Measurements from ENCODE around the gene CPSF4.
"Not testable (repeated sequence)": the region's sequence is repeated elsewhere in the genome, so short reads cannot be mapped to it uniquely, and the experiment has no call there.

Gene CPSF4

DNA sequence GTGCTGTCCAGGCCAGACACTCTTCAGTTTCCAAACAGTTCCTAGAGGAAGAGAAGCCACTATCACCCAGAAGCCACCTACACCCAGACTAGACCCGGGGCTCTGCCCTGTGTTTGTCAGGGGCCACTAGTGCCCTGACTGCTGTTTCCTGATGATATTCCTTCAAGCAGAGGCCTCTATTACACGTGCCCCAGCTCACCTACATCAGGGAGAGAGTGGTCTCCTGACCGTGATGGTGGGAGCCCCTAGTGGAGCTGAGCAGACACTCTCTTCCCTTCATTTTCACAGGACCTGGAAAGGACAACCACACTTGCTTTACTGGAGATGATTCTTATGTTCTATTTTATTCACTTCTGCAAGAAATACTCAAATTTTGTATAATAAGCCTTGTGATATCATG, 52.1 kb downstream of the CPSF4 start:
- DNase-seq (ENCODE audit: low read depth, low spot score) = no peak

DNA sequence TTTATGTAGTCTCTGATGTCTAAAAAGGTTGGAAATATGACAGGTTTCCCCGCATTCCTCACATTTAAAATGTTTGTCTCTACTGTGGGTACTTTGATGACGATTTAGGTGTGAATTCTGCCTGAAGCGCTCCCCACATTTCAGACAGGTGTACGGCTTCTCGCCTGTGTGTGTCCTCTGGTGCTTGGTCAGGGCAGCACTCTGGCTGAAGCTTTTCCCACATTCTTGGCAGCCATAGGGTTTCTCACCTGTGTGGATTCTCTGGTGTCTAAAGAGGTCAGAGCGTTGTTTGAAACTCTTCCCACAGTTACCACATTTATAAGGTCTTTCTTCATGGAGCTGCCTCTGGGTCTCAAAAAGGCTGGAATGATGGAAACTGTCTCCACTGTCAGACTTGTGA, 55.1 kb downstream of the CPSF4 start:
- DNase-seq (ENCODE audit: low read depth, low spot score) = no peak

DNA sequence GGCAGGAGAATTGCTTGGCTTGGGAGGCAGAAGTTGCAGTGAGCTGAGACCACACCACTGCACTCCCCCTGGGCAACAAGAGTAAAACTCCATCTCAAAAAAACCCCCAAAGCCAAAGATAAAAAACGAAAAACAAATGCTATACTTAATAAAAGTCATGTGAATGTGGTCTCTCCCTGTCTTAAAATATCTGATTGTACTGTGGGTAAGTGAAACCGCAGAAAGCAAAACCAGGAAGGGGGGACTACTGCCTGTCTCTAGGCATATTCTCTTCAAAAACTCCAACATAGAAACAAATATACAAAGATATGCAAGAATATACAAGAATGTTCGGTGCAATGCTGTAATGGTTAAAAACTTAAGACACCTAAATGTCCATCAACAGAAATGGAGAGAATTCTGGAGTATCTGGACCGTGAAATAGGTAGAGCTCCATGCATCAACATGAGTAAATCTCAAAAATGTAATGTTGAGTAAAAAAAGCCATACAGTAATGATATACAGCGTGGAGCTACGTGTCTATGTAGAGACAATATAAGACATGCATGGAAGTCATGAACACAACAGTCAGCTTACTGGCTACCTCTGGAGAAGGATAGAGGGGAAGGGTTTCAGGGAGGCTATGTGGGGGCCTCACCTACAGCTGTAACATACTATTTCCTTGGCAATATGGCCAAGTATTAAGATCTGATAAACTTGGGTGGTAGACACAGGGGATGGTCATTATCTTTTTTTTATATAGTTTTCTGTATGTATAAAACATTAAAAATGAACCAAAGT, 59.2 kb downstream of the CPSF4 start:
- no peak for DNase-seq (ENCODE audit: low read depth, low spot score)

GRCh38 chr7:99498546-99498944, 59.8 kb downstream of the CPSF4 start:
- DNase-seq (ENCODE audit: low read depth, low spot score) = no peak

DNA sequence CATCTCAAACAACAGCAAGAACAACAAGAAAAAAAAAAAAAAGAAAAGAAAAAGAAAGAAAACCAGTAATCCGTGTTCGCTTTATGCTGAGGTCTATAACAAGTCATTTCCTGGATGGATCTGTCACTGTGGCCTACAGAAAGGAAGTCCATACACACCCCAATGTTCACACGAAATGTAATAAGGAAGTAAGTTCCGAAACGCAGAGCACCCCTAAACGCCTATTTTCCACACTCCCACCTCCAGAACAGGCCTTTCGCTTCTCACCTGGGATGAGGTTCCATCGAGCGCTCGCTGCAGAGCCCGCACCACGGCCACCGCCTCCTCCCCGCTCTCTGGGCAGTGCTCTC, 60.6 kb downstream of the CPSF4 start:
- DNase-seq (ENCODE audit: low read depth, low spot score) = no peak

DNA sequence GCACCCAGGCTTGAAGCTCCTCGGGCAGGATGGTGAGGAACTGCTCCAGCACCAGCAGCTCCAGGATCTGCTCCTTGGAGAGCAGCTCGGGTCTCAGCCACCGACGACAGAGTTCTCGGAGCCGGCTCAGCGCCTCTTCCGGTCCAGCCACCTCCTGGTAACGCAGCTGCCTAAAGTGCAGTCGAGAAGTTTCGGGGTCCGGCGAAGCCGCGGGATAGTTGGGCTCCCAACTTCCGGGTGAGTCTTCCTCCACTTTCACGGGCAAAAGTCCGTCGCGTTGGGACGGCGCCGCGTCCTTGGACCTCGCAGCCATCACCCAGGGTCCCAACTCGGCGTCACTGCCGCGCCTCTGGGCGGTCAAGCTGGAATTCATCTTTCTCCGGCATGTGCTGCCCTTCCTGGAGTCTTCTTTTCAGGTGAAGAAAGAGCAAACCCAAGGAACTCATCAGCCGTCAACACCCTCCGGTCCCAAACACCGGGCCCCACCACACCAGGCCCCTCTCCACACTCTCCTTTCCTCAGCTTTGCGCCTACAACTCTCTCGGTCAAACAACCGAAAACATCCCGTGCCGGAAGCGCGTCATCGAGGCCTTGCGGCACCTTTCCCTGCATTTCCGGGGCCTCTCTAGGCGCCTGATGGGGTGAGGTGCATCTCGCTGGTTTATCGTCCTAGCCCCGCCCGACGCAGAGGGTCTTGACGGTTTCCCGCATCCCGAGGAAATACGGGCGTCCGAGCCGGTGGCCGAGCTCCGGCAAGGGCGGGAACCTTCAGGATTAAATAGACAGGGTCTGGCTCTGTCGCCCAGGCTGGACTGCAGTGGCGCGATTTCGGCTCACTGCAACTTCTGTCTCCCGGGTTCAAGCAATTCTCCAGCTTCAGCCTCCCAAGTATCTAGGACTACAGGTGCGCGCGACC, 61.2 kb downstream of the CPSF4 start, which contains the start of gene ZNF394:
Gene ZNF394 (minus strand): TSS at position 561 of the 916 bp plus-strand sequence. CDS start 188 bp downstream, at position 373.
- peak; percentile 78 for DNase-seq (ENCODE audit: low read depth, low spot score)

DNA sequence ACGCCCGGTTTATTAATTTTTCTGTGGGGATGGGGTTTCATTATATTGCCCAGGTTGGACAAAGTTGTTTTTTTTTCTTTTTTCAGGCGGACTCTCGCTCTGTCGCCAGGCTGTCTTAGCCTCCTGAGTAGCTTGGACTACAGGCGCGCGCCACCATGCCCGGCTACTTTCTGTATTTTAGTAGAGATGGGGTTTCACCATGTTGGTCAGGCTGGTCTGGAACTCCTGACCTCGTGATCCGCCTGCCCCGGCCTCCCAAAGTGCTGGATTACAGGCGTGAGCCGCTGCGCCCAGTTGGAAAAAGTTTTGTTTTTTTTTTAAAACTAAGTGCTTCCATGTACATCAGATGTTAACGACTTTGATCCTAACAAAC, 61.9 kb downstream of the CPSF4 start:
- DNase-seq (ENCODE audit: low read depth, low spot score) = no peak

- not testable (repeated sequence) for DNase-seq (ENCODE audit: low read depth, low spot score)
These were observed 62.5 kb downstream of the CPSF4 start for GRCh38 chr7:99501236-99501635.

- DNase-seq (ENCODE audit: low read depth, low spot score) = no peak
These were observed 65.5 kb downstream of the CPSF4 start for GRCh38 chr7:99504281-99504602.

DNA sequence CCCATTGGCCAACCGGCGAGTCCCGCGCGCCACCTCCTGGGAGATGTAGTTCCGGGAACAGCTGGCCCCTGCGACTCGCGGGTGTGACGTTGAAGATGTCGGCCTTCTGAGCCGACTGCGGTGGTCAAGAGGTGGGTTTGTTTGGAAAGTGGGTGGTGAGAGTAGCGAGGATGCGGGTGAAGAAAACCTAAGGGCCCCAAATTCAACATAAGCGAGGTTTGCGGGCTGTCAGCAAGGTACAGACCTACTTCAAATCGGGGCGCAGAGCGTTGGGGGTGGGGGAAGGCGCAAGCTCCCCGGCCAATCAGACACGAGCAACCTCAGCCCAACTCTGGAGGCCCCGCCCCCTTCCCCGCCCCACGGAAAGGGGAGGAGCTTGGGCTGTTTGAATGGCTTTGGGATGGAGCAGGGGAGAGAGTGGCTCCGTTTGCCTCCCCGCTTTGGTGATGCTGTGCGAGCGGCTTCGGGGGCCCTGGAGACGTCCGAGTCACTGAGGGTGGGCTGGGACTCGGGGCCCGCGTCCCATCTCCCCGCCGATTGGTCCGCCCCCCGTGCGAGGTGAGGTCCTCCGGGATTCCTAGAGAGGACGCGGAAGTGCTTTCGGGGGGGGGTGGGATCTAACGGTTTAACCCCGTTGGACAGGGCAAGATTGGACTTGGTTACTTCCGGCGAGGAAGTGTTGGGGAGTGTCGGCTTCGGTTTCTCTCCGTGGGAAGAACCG, 66.0 kb downstream of the CPSF4 start, which contains the start of gene ZKSCAN5:
Gene ZKSCAN5 (plus strand): TSS at position 60 of the 721 bp plus-strand sequence. CDS start 1,383 bp downstream, outside the sequence.
- peak; percentile 91 for DNase-seq (ENCODE audit: low read depth, low spot score)

- DNase-seq (ENCODE audit: low read depth, low spot score) = no peak
These were observed 66.5 kb downstream of the CPSF4 start for GRCh38 chr7:99505324-99505662.
